Mesodermal cell (in vitro differentiated cells): Measurements from ENCODE around the gene PIGL.

Experiments used
- H3K27ac ChIP-seq: 2 replicates; pipeline ENCODE4 v1.7.0; 2013; ENCODE audit warnings: mild to moderate bottlenecking, low read depth, low read length, moderate library complexity; ENCODE audit not compliant: severe bottlenecking
- H3K36me3 ChIP-seq: 2 replicates; pipeline ENCODE4 v1.7.1; 2013; ENCODE audit warnings: mild to moderate bottlenecking, low read length, moderate library complexity; ENCODE audit not compliant: control insufficient read depth, insufficient read depth
- H3K4me1 ChIP-seq: one replicate; pipeline ENCODE4 v1.7.1; 2013; ENCODE audit warnings: mild to moderate bottlenecking, low read length; ENCODE audit not compliant: insufficient read depth, control insufficient read depth, poor library complexity, severe bottlenecking
- H3K4me3 ChIP-seq: 2 replicates; pipeline ENCODE4 v1.7.0; 2013; ENCODE audit warnings: low read length, control low read depth, mild to moderate bottlenecking; ENCODE audit not compliant: insufficient read depth, poor library complexity, severe bottlenecking; ENCODE audit errors: extremely low read depth
- H3K9me3 ChIP-seq: 2 replicates; pipeline ENCODE4 v1.7.1; 2013; ENCODE audit warnings: mild to moderate bottlenecking, low read length, moderate library complexity; ENCODE audit not compliant: control insufficient read depth
- WGBS, 2 experiments: methylation state at CpG; one replicate each; pipeline ENCODE4 v1.1.5; 2013; ENCODE audit warnings: missing lambda C conversion rate in 2 of 2; ENCODE audit not compliant: insufficient coverage in 2 of 2; 5-methylcytosine and 5-hydroxymethylcytosine counted together

PIGL gene

DNA sequence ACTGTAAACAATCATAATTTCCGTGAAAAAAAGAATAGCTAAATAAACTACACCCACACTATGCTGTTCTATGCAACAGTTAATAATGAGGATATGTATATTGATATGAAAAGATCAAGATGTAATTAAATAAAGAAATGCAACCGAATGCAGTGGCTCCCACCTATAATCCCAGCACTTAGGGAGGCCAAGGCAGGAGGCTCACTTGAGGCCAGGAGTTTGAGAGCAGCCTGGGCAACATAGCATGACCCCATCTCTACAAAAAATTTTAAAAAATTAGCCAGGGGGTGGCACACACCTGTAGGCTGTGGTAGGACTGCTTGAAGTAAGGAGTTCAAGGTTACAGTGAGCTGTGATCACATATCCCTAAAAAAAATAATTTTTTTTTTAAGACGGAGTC is 121.4 kb downstream of the PIGL start:
- Histone ChIP-seq H3K36me3 (peaks cover 14% of the 10 kb centered on the region), H3K9me3 (no peaks in the 10 kb centered on the region), H3K4me3 (no peak overlapping the region), H3K27ac (no peak overlapping the region), H3K4me1 (no peaks in the 10 kb centered on the region)
- 100% methylated on average over 1 of the region's 3 CpGs; no CpG with 5 or more reads in 1 of the 2 experiments for WGBS, 2 experiments

DNA sequence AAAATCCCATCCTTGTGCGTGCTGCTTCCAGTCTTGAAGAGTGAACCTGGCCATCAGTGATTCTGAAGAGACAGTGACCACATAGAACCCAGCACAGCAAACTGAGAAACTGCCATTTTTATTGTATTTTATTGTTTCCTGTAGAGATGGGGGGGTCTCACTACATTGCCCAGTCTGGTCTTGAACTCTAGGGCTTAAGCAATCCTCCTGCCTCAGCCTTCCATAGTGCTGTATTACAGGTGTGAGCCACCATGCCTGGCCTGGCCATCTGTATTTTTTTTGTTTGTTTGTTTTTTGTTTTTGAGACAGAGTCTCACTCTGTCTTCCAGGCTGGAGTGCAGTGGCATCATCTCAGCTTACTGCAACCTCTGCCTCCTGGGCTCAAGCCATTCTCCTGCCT is 122.4 kb downstream of the PIGL start:
- WGBS, 2 experiments = 100% methylated on average over 1 of the region's 1 CpG; no CpG with 5 or more reads in 1 of the 2 experiments
- no peak overlapping the region for H3K27ac ChIP-seq
- H3K36me3 ChIP-seq = peaks cover 24% of the 10 kb centered on the region
- no peak overlapping the region for H3K4me3 ChIP-seq
- no peaks in the 10 kb centered on the region for H3K4me1 ChIP-seq
- H3K9me3 ChIP-seq = no peaks in the 10 kb centered on the region

DNA sequence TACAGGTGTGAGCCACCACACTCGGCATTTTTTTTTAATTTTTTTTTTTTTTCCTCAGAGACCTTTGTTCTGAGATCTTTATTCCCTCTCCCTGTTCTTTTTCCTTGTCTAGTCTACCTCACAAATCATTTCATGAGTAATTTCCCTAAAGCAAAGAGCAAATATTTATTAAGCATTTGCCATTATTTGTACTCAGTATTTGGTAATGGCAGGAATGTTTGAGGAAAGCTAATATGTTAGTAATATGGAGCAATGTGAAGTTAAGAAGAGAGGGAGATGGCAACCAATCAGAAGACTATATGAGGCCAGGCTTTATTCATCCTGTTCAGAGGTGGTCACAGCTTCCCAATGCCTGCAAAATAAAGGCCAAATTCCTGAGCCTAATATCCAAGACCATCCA is 122.9 kb downstream of the PIGL start:
- H3K4me3 ChIP-seq = no peak overlapping the region
- 86% methylated on average over 1 of the region's 1 CpG; no CpG with 5 or more reads in 1 of the 2 experiments for WGBS, 2 experiments
- peaks cover 29% of the 10 kb centered on the region for H3K36me3 ChIP-seq
- H3K9me3 ChIP-seq = no peaks in the 10 kb centered on the region
- H3K4me1 ChIP-seq = no peaks in the 10 kb centered on the region
- no peak overlapping the region for H3K27ac ChIP-seq

DNA sequence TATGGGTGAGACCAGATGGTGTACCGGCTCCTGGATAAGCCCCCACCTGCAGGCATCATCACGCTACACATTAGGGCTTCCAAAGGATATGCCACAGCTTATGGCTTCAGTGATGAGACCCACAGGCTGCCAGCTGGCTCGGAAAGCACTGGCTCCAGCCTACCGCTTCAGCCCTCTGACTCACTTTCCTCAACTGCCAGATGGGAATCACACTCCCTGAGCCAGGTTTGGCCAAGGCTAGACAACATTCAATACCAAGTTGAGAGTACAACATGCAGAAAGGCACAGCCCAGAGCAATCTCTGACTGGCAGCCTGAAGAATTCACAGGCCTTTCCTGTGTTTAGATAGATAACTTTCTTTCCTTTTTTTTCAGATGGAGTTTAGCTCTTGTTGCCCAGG is 126.0 kb downstream of the PIGL start:
- Histone ChIP-seq H3K36me3 (peaks cover 52% of the 10 kb centered on the region), H3K4me1 (no peaks in the 10 kb centered on the region), H3K9me3 (no peaks in the 10 kb centered on the region), H3K4me3 (no peak overlapping the region), H3K27ac (no peak overlapping the region)
- 98 to 100% methylated on average over 4 of the region's 4 CpGs for WGBS, 2 experiments

DNA sequence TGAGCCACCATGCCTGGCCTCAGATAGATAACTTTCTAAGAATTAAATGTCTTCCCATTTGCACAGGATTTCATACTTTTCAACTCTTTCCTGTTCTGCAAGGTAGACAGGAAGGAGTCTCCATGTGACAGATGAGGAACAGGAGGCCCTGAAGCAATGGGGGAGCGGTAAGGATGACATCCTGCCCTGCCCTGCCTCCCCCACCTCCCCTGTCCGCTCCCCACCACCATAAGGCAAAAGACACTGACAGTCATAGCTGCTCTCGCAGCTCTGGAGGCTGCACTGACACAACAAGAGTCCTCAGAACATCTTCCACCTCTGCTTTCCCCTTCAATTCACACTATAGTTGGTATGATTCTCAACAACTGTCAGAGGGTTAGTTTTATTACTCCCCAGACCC is 126.6 kb downstream of the PIGL start:
- H3K4me3 ChIP-seq = no peak overlapping the region
- no peaks in the 10 kb centered on the region for H3K4me1 ChIP-seq
- no peak overlapping the region for H3K27ac ChIP-seq
- WGBS, 2 experiments = no CpG with 5 or more reads among the region's 3 CpGs
- no peaks in the 10 kb centered on the region for H3K9me3 ChIP-seq
- peaks cover 58% of the 10 kb centered on the region for H3K36me3 ChIP-seq

DNA sequence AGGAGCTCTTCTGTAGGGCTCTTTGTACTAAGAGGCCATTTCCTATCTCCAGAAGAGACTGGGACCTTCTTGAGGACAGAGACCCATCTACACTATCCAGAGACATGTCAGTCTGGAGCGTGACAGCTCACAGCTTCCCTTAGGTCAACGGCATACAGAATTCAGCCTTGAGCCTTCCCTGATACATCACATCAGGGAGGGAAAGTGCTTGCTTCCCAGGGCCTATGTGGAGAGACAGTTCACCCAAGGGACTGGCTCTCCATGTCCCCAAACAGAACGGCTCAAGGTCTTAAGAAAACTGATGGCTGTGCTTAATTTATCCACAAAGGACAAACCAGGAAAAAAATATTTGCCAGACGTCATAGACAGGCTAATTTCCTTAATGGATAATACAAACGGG is 128.6 kb downstream of the PIGL start:
- Histone ChIP-seq H3K9me3 (no peaks in the 10 kb centered on the region), H3K27ac (no peak overlapping the region), H3K36me3 (peaks cover 78% of the 10 kb centered on the region), H3K4me3 (no peak overlapping the region), H3K4me1 (no peaks in the 10 kb centered on the region)
- 92 to 100% methylated on average over 3 to 5 of the region's 5 CpGs for WGBS, 2 experiments

DNA sequence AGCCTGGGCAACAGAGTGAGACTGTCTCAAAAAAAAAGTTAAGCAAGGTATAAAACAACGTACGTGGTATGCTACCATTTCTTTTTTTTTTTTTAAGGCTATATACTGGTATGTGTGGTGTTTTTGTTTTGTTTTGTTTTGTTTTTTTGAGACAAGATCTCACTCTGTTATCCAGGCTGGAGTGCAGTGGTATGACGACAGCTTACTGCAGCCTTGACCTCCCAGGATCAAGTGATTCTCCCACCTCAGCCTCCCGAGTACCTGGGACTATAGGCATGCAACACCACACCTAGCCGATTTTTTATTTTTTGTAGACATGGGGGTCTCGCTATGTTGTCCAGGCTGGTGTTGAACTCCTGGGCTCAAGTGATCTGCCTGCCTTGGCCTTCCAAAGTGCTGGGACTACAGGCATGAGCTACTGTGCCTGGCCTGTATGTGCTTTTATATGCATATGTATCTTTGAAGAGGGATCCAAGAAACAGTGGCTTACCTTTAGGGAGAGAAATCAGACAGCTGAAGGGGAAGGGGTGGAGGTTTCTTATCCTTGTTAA is 129.8 kb downstream of the PIGL start:
- Histone ChIP-seq H3K27ac (no peak overlapping the region), H3K9me3 (no peaks in the 10 kb centered on the region), H3K4me3 (no peak overlapping the region), H3K36me3 (peaks cover 80% of the 10 kb centered on the region), H3K4me1 (peaks cover 2% of the 10 kb centered on the region)
- 97 to 100% methylated on average over 4 of the region's 6 CpGs for WGBS, 2 experiments

DNA sequence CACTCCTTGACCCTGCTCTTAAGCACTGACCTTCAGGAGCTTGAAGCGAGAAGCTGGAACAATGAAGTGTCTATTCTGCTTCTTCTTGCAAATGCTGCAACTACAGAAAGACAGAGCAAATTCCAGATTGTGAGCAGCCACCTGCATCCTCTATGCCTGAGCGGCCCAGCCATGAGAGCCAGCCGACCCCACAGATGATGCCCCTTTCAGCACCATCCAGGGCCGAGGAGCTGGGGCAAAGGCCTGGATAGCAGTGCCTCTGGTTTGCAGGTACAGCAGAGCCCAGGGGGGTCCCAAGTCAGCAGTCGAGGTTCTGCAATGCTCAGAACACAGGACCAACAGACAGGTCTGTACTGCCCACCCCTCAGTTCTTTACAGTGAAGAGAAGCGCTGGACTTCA is 131.6 kb downstream of the PIGL start:
- Histone ChIP-seq H3K9me3 (no peaks in the 10 kb centered on the region), H3K36me3 (peaks cover 64% of the 10 kb centered on the region), H3K27ac (no peak overlapping the region), H3K4me1 (peaks cover 2% of the 10 kb centered on the region), H3K4me3 (no peak overlapping the region)
- 97 to 98% methylated on average over 4 to 6 of the region's 6 CpGs for WGBS, 2 experiments

DNA sequence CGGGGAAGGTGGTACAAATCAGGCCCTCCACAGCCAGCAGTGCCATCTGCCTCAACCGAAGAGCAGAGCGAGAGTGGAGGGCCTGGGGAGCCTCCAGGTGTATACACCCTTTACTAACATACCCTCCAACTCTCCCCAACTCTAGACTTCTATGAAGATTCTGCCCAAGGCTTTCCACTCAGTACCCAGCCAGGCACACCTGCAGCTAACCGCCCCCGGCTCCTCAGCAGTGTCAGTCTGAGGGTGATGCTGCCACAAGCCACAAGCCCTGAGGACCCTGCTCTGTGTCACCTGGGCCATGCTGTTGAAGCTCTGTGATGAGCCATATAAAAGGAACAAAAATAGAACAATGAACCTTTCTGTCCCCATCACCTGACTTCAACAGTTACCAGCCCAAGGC is 132.4 kb downstream of the PIGL start:
- Histone ChIP-seq H3K4me3 (no peak overlapping the region), H3K4me1 (peaks cover 2% of the 10 kb centered on the region), H3K27ac (no peak overlapping the region), H3K9me3 (no peaks in the 10 kb centered on the region), H3K36me3 (peaks cover 56% of the 10 kb centered on the region)
- WGBS, 2 experiments = 92 to 100% methylated on average over 4 to 5 of the region's 5 CpGs

DNA sequence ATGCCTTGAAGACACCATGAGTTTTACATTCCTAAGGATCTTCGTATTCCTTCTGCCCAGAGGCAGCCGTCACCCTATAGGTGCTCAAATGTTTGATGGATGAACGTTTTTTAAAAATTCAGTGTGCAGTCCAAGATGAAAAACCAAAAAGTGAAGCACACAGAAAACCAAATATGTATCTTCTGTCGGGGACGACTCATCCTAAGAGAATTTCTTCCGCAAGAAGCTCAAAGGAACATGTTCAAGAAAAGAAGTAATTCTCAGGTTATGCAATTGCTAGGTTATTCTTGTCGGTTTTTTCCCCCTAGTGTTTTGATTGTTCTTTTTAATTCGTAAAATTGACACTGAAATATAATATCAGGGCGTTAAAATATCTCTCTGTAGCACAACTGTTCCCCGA is 134.8 kb downstream of the PIGL start:
- H3K27ac ChIP-seq = no peak overlapping the region
- peaks cover 37% of the 10 kb centered on the region for H3K36me3 ChIP-seq
- peaks cover 2% of the 10 kb centered on the region for H3K4me1 ChIP-seq
- H3K9me3 ChIP-seq = no peaks in the 10 kb centered on the region
- peak overlapping the region; percentile 73 for H3K4me3 ChIP-seq
- 3 to 20% methylated on average over 3 to 5 of the region's 10 CpGs for WGBS, 2 experiments

DNA sequence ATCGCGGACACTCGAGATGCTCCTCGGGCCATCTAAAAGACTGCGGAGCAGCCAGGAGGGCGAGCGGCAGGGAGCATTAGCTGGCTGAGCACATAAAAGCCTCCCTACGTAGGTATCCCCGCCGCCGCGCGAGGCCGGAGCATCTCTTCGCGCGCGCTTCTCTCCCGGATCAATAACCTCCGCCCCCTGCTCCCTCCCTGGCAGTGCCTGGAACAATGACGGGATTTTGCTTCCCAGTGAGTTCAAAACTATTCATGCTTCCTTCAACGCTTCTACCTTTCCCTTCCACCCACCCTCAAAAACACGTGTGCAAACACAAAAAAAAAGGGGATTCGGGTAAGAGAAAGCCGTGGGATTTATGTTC is 135.3 kb downstream of the PIGL start:
- Histone ChIP-seq H3K9me3 (no peaks in the 10 kb centered on the region), H3K36me3 (peaks cover 32% of the 10 kb centered on the region), H3K4me3 (peak overlapping the region; percentile 73), H3K4me1 (peaks cover 2% of the 10 kb centered on the region), H3K27ac (peak overlapping the region; percentile 83)
- WGBS, 2 experiments = 0% methylated on average over 21 to 22 of the region's 25 CpGs
